CD4-positive, alpha-beta T cell treated with Interleukin-15 for 4 hours (primary cell): ENCODE measurements around the gene RAC2.

Experiments
- DNase-seq: peaks from one replicate; pipeline ENCODE4 v3.0.0-alpha.2; 2020; ENCODE audit warnings: low spot score

Gene RAC2

DNA sequence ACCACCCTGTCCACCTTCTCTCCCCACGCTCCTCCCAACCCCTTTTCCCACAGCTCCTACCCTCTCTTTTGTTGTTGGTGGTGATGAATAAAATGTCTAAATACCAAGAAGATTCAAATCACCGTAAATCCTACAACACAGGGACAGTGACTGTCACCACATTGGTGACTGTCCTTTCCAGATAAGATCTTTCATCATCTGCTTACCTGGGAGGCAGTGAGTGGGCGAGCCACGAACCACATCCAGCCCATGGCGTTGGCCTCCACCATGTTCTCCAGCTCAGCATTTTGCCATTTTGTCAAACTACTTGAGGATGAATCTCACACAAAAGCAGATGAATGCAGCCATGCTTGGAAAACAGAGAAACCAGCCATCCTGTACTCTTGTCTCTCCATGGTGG lies 31.6 kb upstream of the RAC2 start:
- DNase-seq: no peak

DNA sequence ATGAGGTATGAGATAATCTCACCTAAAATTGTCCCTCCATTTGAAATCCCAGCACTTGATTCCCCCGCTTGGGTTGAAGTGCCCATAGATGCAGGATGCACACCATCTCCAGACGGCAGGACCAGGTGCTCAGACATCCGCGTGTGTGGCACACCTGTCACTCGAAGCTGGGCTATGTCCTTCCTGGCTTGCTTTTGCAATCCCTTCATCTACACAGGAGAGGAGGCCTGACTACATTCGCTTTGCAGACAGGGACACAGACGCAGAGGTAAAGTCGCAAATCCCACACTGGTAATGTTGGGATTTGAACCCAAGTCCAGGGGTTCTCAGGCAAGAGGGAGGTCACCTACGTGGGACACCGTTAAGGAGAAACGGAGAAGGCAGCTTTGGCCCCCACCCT lies 31.1 kb upstream of the RAC2 start:
- DNase-seq: no peak

DNA sequence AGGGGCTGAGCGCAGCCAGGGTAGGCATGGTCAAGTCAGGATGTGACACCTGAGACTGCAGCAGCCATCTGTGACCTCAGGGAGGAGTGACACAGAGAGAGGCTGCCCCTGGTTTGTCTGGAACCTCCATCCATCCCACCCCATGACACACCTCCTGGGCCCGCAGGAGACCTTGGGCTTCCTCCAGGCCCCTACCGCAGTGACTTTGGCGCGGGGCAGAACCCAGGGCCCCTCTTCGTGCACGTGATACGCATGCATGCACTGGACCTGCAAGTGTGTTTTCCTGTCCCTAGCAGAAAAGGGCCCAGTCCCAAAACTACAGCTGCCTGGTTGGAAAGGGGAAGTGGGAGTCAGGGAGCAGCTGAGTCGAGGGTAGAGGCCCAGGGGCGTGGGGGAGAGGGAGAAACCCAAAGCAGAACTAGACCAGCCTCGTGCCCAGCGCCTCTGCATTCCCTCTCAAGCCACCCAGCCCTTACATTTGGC lies 30.4 kb upstream of the RAC2 start:
- DNase-seq: no peak

DNA sequence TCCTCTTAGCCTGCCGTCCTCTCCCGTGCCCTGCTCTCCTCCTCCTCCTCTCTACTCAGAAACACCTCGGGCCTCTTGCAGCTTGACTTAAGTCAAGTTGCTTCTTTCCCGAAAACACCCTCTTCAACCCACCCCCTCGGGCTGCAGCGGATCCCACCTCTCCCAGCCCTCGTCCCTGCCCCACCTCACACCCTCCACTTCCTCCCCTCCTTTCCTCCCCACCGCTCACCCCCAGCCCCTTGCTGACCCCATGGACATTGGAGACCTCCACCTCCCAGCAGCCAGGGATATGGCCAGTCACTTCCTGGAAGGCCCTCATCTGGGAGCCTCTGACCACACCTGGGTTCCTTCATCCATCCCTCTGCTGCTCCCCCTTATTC lies 29.8 kb upstream of the RAC2 start:
- no peak for DNase-seq

DNA sequence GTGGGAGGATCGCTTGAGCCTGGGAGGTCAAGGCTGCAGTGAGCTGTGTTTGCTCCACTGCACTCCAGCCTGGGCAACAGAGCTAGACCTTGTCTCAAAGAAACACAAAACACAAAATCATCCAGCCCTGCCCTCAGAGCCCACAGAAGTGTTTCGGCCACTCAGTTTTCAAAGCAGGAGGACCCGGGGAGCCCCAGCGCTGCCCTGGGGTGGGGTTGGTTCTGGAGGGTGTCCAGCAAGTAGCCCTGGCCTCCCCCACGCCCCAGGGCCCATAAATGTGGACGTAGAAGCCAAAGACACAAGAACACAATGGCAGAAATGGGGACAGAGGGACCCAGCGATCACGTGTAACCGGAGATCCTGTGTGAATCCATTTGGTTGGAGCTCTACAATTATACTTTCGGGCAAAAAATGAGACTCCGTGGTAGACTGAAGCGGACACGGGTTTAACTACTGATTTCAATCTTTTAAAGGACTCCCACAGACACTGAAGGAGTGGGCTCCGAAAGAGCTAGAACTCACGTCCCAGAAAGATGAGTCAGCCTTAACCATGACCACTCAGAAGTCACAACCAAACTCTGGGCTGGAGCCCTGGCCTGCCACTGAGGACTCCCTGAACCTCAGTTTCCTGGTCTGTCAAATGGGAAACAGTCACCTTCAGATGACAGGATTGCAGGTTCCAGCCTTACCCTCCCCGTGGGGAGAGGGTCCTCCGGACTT lies 29.2 kb upstream of the RAC2 start:
- no peak for DNase-seq

DNA sequence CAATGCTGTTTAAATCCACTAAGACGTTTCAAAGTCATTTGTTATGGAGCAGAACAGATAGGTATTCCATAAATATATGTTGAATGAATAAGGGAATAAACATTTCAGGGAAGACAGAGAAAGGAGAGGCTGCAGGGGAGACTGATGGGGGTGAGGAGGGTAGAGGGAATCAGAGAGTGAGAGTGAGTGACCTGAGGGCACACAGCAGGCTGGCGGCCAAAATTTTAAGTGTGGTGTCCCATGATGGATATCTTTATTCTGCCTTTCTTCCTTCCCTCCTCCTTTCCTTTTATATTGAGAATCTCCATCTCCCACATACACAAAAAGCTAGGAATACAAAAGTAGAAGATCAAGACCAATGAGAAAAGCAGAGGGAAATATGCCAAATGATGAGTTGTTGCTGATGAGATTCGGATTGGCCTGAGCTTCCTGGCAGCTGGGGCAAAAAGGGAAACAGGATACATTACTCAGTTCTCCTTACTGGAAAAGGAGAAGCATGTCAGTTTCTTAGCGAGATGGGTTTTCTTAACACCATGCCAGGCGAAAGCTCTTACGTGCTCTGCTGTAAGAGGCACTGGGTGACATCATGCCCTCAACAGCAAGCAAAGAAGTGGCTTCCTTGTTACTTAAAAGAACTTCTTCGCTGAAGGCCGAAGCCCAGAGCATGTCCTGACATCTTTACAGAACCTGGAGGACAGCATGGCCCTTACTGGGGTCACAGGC lies 27.0 kb upstream of the RAC2 start:
- DNase-seq: no peak

DNA sequence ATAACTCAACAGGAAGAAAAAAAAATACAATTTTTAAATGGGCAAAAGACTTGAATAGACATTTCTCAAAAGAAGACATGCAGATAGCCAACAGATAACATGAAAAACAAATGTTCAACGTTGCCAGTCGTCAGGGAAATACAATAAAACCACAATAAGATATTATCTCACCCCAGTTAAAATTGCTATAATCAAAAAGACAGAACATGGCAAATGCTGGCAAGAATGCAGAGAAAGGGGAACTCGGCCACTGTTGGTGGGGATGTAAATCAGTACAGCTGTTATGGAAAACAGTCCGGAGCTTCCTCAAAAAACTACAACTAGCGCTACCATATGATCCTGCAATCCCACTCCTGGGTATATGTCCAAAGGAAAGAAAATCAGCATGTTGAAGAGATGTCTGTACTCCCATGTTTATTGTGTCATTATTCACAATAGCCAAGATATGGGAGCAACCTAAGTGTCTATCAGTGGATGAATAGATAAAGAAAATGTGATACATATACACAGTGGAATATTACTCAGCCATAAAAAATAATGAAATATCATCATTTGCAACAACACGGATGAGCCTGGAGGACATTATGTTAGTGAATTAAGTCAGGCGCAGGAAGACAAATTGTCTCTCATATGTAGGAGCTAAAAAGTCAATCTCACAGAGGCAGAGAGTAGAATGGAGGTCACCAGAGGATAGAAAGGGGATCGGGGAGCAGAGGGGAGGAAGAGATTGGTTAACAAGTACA lies 26.0 kb upstream of the RAC2 start:
- no peak for DNase-seq

DNA sequence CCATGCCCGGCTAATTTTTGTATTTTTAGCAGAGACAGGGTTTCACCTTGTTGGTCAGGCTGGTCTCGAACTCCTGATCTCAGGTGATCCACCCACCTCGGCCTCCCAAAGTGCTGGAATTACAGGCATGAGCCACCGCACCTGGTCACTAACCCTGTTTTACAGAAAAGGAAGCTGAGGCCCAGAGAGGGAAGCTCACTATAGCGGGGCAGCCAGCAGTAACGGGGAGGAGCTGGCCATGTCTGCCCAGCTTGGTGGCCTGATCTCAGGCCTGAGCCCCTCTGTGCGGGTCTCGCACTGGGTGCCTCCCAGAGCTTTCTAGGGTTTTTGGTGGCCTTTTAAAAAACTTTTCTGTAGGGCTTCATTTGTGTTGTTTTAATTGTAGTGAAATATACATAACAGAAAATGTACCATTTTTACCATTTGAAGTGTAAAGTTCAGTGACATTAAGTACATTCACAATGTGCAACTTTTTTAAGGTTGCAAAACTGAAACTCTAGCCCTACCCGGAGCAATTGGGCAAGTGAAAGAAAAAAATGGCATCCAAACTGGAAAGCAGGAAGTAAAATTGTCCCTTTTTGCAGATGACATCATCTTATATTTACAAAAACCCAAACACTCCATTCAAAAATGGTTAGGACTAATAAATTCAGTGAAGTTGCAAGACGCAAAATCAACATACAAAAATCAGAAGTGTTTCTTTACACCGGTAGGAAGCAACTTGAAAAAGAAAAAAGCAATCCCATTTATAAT lies 23.8 kb upstream of the RAC2 start:
- no peak for DNase-seq

DNA sequence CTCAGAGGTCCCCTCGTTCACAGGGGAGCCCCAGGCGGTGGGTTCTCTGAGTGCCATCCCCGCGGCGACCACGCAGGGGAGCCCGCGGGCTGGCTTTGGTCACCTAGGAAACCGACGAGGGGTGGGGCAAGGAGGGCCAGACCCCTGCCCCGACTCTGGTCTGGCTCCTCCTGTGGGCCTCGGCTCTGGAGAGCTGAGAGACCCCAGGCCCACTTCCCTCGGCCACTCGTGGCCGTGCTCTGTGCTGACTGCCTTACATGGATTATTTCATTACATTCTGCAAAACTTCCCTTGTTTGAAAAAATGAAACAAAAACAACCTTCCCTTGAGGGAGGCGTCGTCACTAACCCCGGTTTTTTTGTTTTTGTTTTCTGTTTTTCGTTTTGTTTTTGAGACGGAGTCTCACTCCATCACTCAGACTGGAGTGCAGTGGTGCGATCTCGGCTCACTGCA lies 23.1 kb upstream of the RAC2 start:
- peak; percentile 76 for DNase-seq

DNA sequence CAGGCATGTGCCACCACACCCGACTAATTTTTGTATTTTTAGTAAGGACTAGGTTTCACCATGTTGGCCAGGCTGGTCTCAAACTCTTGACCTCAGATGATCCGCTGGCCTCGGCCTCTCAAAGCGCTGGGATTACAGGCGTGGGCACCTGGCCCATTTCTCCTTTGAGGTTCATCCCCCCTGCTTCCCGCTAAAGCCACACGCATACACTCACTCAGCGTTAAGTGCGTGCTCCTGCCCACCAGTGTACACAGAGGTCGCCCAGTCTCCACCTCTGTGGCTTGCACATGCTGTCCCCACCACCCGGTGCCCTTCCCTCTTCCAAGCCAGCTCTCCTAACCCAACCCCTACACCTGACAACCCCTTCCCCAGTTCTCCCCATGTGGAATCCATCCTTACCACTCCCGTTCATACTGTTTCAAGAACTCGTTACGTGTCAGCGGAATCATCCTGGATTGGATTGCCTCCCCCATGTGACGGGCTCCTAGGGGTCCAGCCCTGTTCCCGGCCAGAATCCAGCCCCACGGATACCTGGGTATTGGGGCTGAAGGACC lies 22.6 kb upstream of the RAC2 start:
- no peak for DNase-seq

DNA sequence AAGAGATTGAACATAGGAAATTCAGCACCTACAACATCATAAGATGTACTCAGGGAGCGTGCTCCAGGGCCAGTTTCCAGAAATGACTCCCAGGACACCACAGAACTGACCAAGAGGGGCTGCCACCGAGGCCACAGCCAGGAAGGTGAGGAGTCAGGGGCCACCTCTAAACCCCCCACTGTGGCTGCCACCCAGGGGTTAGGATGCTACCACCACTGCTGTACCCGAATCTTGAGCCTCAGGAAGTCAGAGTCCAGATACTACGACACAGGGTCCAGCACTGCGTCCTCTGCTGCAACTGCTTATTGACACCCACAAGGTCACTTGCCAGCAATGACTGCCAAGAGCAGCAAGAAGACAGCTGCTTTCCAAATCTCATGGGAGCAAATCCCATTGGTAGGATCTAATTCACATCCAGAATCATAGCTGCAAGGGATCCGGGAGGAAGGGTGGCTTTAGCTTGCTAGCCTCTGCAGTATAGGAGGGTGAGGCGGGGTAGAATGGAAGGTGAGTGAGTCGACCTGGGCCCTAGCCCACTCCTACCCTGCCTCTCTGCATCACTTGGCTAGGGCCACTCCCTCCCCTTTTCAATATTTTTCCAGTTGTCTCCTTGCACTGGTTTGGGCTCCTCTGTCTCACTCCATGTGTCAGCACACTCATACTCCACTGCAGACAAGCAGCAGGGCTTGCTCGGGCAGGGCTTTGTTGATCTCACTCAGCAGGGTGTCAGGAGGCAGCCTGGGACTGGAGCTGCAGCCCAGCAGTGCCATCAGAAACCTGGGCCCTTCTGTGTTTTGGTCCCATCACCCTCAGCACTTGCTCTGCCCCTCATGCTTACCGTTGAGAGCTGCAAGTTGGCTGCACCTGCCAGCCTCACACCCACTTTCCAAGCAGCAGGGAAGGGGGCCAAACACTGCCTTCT lies 20.2 kb upstream of the RAC2 start:
- no peak for DNase-seq

DNA sequence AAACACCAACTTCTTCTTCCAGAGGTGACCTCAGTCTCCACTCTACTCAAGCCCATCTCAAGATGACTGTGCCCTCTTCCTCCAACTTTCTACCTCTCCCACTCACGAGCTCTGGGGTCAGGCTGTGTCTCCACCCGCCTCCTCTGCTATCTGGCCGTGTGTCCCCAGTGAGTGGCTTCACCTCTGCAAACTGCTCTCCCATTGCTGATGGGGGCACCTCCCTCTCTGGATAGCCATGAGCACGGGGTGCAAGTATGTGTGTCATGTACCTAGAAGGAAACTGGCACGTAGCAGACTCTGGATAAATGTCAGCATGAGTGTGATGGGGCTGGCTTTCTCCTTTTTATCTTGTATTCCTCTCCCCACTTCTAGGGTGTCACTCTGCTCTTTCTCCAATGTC lies 18.3 kb upstream of the RAC2 start:
- no peak for DNase-seq

DNA sequence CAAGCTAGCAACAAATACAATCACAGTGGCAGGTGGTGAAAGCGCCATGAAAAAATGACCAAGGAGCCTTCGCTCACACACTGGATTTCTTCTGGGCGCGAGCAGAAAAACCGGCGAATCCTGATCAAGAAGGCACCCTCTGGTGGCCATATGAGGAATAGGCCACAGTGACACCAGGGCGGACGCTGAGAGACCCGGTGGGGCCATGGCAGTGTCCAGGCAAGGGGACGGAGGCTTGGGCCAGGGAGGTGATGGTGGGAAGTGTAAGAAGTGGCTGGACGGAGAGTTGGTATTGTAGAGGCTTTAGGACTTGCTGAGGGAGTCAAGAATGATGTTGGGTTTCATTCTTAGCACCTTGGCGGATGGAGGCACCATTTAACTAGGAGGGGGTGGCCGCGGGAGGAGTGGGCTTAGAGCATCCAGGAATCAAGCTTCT lies 16.9 kb upstream of the RAC2 start:
- peak; percentile 70 for DNase-seq

DNA sequence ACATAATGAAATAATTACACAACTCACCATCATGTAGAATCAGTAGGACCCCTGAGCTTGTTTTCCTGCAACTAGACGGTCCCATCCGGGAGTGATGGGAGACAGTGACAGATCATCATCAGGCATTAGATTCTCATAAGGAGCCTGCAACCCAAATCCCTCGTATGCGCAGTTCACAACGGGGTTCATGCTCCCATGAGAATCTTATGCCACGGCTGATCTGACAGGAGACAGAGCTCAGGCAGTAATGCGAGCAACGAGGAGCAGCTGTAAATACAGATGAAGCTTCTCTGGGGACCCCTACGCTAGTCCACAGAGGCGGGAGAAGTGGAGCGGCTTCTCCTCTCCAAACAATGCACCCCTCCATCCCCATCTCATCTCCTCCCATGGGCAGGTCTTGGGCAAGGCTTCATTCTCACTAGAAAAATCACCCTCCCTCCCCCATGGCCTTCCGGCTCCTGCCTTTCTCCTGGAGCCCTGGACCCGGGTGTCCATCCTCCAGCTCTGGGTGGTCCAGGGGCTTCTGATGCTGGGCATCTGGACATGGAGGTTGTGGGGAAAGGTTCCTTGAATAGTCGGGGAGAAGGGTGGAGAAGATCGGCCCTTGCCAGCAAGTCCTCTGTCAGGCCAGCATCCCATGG lies 16.2 kb upstream of the RAC2 start:
- no peak for DNase-seq

DNA sequence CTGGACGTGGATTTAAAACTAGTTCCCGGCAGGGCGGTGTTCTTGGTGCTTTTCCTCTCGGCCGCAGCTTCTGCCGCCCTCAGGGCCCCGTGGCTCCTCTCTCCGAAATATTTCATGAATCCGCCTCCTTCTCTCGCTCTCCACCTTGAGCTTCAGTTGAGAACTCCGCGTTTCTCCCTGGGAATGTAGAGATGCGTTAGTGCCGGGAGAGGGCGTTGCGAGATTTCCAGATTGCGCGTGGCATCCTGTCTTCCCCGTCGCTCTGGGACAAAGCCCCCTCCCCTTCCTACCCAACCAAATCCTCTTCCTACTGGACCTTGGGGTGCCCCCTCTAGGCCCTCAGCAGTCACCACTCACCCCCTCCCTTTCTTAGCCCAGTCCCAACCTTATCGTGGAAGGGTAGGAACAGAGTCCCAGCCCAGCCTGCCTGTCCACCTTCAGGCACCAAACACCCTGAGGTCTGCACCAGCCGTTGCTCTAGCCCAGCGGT lies 15.5 kb upstream of the RAC2 start:
- no peak for DNase-seq

DNA sequence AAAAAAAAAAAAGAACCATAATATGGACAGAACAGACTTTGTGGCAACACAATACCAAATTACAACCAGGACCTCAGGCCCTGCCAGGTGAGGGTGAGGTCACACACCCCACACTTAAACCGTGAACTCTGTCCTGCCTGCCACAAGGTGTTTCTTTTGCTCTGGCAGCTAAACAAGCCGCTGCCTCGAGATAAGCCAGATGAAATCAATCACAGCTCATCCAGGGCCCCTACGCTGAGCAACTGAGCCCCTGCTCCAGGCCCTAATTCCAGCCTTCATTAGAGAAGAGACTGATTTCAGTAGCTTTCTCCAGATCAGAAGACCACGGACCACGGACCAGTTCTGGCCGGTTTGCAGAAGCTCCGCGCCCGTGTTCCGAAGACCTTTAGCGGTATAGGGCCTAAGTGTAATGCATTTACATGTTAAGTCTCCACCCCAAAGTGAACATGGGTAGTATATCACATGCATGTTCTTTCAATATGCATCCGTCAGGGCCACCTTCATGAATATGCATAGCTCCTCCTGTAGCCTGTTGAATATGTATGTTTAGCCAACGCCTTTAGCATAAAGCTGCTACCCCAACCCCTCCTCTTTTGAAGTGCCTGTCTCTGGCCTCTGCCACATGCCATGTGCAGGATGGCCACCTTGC lies 14.8 kb upstream of the RAC2 start:
- no peak for DNase-seq

DNA sequence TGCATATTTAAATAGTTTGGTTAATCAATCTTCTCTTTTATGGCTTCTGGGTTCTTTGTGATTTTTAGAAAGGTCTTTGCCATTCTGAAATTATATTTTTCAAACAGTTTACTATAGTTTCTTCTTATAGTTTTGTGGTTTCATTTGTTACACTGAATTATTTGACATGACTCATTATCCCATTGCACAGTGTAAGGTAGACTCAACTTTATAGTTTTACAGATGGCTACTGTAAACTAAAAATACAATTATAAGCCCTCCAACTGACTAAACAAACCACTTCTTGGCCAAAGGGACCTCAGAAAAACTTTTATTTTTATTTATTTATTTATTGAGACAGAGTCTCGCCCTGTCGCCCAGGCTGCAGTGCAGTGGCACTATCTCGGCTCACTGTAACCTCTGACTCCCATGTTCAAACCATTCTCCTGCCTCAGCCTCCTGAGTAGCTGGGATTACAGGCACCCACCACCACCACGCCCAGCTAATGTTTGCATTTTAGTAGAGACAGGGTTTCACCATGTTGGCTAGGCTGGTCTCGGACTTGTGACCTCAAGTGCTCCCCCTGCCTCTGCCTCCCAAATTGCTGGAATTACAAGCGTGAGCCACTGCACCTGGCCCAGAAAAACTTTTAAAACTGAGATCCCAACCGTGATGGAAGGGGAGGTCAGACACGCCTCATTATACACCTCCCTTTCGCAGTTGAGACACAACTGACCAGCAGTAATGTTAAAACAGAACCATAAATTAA lies 14.1 kb upstream of the RAC2 start:
- DNase-seq: no peak

DNA sequence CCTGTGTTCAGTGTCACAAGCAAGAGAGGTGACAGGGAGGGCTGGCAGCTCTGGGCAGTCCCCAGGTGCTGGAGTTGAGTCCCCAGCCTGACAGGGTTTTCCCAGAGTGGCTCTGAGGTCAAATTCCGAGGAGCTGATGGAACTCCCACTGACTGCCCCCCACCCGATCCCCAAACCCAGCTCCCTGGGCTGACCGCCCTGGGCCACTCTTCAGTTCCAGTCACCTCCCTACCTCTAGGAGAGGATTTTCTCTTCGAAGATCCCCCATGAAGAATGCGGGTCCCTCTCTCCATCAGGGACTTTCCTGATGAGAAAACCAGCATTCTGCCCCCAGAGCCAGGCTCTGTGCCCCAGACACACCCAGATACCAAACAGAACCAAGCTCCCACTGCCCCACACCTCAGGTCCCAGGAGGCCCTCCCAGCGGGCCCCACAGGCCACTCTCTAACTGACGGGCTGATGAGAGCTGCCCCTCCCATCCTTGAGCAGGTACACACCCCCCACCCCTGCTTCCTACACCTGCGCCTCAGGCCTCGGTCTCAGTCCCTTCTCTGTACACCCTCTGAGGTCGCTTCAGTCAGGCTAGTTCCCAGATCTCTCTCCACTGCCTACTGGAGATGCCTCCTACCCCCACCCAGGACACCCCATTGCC lies 12.1 kb upstream of the RAC2 start:
- DNase-seq: no peak
